ENCODE measurements around the gene PRR14L. TPM values are rescaled to one million over a fixed set of nuclear protein-coding genes. Genes with fewer than 3 reads are reported as not detected.

Gene PRR14L
- total and polyA plus RNA-seq, 2 donors (not counting 3 experiments of a cell fraction or from before 2014, with no cell fraction given), result 13.1 to 53.8 TPM

GRCh38 chr22:31728857-31729256 lies 21.1 kb downstream of the PRR14L start:
- no peak for FAIRE-seq
- Histone ChIP-seq H3K9me3 (replicated peaks; ENCODE audit: control insufficient read depth, insufficient read depth, low read length) (no peaks in the 10 kb centered on the region), H3K4me2 (ENCODE audit: insufficient read depth, low read length) (no peak overlapping the region), H3K9me1 (replicated peaks; ENCODE audit: control insufficient read depth, extremely low read depth, insufficient read depth, low read length) (no peaks in the 10 kb centered on the region), H3K79me2 (ENCODE audit: control insufficient read depth, insufficient read depth, low read length) (peaks cover 37% of the 10 kb centered on the region), H4K20me1 (replicated peaks; ENCODE audit: control insufficient read depth, extremely low read depth, insufficient read depth, low read length) (peaks cover 3% of the 10 kb centered on the region), H2AFZ (ENCODE audit: low read depth, low read length) (no peak overlapping the region), H3K27me3 (ENCODE audit: control insufficient read depth in 2 of 2, insufficient read depth in 2 of 2, low read length in 2 of 2) (no peaks in the 10 kb centered on the region), H3K36me3 (ENCODE audit: control insufficient read depth in 2 of 2, extremely low read depth in 1 of 2, insufficient read depth in 2 of 2, low read length in 2 of 2) (peaks cover 0 to 6% of the 10 kb centered on the region in 2 experiments), H3K9ac (replicated peaks; ENCODE audit: extremely low read depth, insufficient read depth, low read length) (no peak overlapping the region), H3K27ac (ENCODE audit: insufficient read depth, low read depth, low read length) (no peak overlapping the region), H3K4me3 (replicated peaks in 1 of 3; ENCODE audit: insufficient read depth in 1 of 3, low read depth in 1 of 3, low read length in 3 of 3) (no peak overlapping the region), H3K4me1 (ENCODE audit: control insufficient read depth, extremely low read depth, insufficient read depth, low read length) (no peaks in the 10 kb centered on the region)
- no TSS peak for BruUV-seq (replicated peaks)
- TF ChIP-seq MYC (IDR thresholded peaks at IDR 0.05; ENCODE audit: low read depth, low read length), result no peak
- dilution Hi-C loops (cut with MboI; ENCODE audit: extremely low pct_ligation_motif_present, low sequenced_read_pairs), result no loop called here
- DNase-seq (ENCODE audit: low read depth, low spot score), result no peak
- CTCF ChIA-PET, result interaction anchor here (1.4 kb wide), 1 partner anchor 63 kb away, joined by 3 read pairs; no protein-coding TSS in a partner anchor
- intact Hi-C loops (cut with micrococcal nuclease), result no loop called here
- POLR2A ChIA-PET, result no interaction called here

- Histone ChIP-seq H3K4me3 (replicated peaks in 1 of 3; ENCODE audit: insufficient read depth in 1 of 3, low read depth in 1 of 3, low read length in 3 of 3) (no peak overlapping the region), H2AFZ (ENCODE audit: low read depth, low read length) (no peak overlapping the region), H3K36me3 (ENCODE audit: control insufficient read depth in 2 of 2, extremely low read depth in 1 of 2, insufficient read depth in 2 of 2, low read length in 2 of 2) (peaks cover 6 to 7% of the 10 kb centered on the region in 2 experiments), H3K9ac (replicated peaks; ENCODE audit: extremely low read depth, insufficient read depth, low read length) (no peak overlapping the region), H3K79me2 (ENCODE audit: control insufficient read depth, insufficient read depth, low read length) (peaks cover 20% of the 10 kb centered on the region), H3K27ac (ENCODE audit: insufficient read depth, low read depth, low read length) (no peak overlapping the region), H3K9me1 (replicated peaks; ENCODE audit: control insufficient read depth, extremely low read depth, insufficient read depth, low read length) (no peaks in the 10 kb centered on the region), H4K20me1 (replicated peaks; ENCODE audit: control insufficient read depth, extremely low read depth, insufficient read depth, low read length) (no peaks in the 10 kb centered on the region), H3K4me1 (ENCODE audit: control insufficient read depth, extremely low read depth, insufficient read depth, low read length) (no peaks in the 10 kb centered on the region), H3K27me3 (ENCODE audit: control insufficient read depth in 2 of 2, insufficient read depth in 2 of 2, low read length in 2 of 2) (no peaks in the 10 kb centered on the region), H3K9me3 (replicated peaks; ENCODE audit: control insufficient read depth, insufficient read depth, low read length) (no peaks in the 10 kb centered on the region), H3K4me2 (ENCODE audit: insufficient read depth, low read length) (no peak overlapping the region)
- ChIA-PET POLR2A (no interaction called here), CTCF (no interaction called here)
- DNase-seq (ENCODE audit: low read depth, low spot score), result no peak
- dilution Hi-C loops (cut with MboI; ENCODE audit: extremely low pct_ligation_motif_present, low sequenced_read_pairs), result no loop called here
- no peak for TF ChIP-seq FOS (IDR thresholded peaks at IDR 0.05; ENCODE audit: borderline replicate concordance, insufficient read depth, low read length)
- TF ChIP-seq POLR2AphosphoS5 (IDR thresholded peaks at IDR 0.05; ENCODE audit: insufficient read depth, low read depth, low read length), result no peak
- no peak for TF ChIP-seq POLR2A (IDR thresholded peaks at IDR 0.05; ENCODE audit: low read depth, low read length)
- no peak for TF ChIP-seq MAX (IDR thresholded peaks at IDR 0.05; ENCODE audit: insufficient read depth, insufficient read length)
- no peak for TF ChIP-seq GATA2 (IDR thresholded peaks at IDR 0.05; ENCODE audit: insufficient read depth, insufficient read length, low read depth, low read length)
- TF ChIP-seq EZH2 (IDR thresholded peaks at IDR 0.05; ENCODE audit: borderline replicate concordance, low read depth, low read length, severe bottlenecking), result no peak
- TF ChIP-seq JUN (IDR thresholded peaks at IDR 0.05; ENCODE audit: borderline replicate concordance, insufficient read depth, insufficient read length, low read depth), result no peak
- no peak for TF ChIP-seq CTCF (IDR thresholded peaks at IDR 0.05; ENCODE audit: extremely low read depth in 1 of 2, insufficient read depth in 1 of 2, low read depth in 1 of 2, low read length in 2 of 2)
- no peak for TF ChIP-seq MYC (IDR thresholded peaks at IDR 0.05; ENCODE audit: low read depth, low read length)
- no peak for FAIRE-seq
- no TSS peak for BruUV-seq (replicated peaks)
- intact Hi-C loops (cut with micrococcal nuclease), result no loop called here
These were observed 23.2 kb downstream of the PRR14L start for GRCh38 chr22:31726692-31727091.

Data from endothelial cell of umbilical vein (primary cell).